ENCODE measurements around the gene TSC22D1.

Gene TSC22D1

DNA sequence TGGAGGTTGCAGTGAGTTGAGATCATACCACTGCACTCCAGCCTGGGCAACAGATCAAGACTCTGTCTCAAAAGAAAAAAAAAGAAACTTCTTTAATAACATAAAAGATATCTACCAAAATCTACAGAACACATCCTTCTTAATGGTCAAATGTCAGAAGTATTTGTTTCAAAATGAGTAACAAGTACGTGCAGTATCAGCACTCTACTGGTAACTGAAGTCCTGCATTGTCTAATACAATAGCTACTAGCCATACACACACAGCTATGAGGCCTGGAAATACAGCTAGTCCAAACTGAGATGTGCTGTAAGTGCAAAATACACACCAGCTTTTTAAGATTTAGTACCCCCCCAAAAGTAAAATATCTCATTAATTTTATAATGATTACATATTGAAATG, 88.1 kb downstream of the TSC22D1 start:
- Histone ChIP-seq H2BK15ac (ENCODE audit: low read length) (no peak overlapping the region), H3K14ac (ENCODE audit: low read length) (no peak overlapping the region), H3K27ac (replicated peaks; ENCODE audit: low read length) (no peak overlapping the region), H3K4me3 (ENCODE audit: low read length in 2 of 2) (no peak overlapping the region), H3K79me1 (ENCODE audit: low read depth, low read length) (no peaks in the 10 kb centered on the region), H3K4me1 (ENCODE audit: control insufficient read depth in 2 of 2, insufficient read depth in 1 of 2, low read depth in 1 of 2, low read length in 2 of 2) (peaks cover under 1% of the 10 kb centered on the region in 2 donors), H3K9ac (ENCODE audit: low read depth, low read length, poor library complexity) (no peak overlapping the region), H4K8ac (ENCODE audit: low read depth, low read length) (no peak overlapping the region), H3K18ac (ENCODE audit: low read length) (no peak overlapping the region), H3K23ac (ENCODE audit: low read depth, low read length, poor library complexity) (no peak overlapping the region), H2BK12ac (ENCODE audit: low read length) (no peak overlapping the region), H2BK5ac (ENCODE audit: low read length) (no peak overlapping the region), H3K27me3 (ENCODE audit: control insufficient read depth in 3 of 3, insufficient read depth in 3 of 3, low read depth in 1 of 3, low read length in 3 of 3) (no peaks in the 10 kb centered on the region), H2AFZ (ENCODE audit: low read length) (no peak overlapping the region), H2AK5ac (ENCODE audit: low read depth, low read length) (no peak overlapping the region), H3K9me3 (replicated peaks in 1 of 2; ENCODE audit: control insufficient read depth in 2 of 2, insufficient read depth in 1 of 2, low read depth in 1 of 2, low read length in 2 of 2) (no peaks in the 10 kb centered on the region), H4K91ac (ENCODE audit: low read depth, low read length, poor library complexity) (no peak overlapping the region), H3K4ac (ENCODE audit: low read length) (no peak overlapping the region), H2BK120ac (ENCODE audit: low read depth, low read length) (no peak overlapping the region), H3K4me2 (ENCODE audit: insufficient read depth, low read length, poor library complexity, severe bottlenecking) (no peak overlapping the region), H3K36me3 (replicated peaks in 1 of 2; ENCODE audit: control insufficient read depth in 2 of 2, insufficient read depth in 2 of 2, low read length in 2 of 2) (no peaks in the 10 kb centered on the region)
- no peak for DNase-seq (ENCODE audit: low spot score)
- no CpG with 5 or more reads among the region's 1 CpG for WGBS, 2 donors (ENCODE audit: extremely low coverage in 2 of 2, insufficient read length in 2 of 2, insufficient replicate concordance in 1 of 2)

DNA sequence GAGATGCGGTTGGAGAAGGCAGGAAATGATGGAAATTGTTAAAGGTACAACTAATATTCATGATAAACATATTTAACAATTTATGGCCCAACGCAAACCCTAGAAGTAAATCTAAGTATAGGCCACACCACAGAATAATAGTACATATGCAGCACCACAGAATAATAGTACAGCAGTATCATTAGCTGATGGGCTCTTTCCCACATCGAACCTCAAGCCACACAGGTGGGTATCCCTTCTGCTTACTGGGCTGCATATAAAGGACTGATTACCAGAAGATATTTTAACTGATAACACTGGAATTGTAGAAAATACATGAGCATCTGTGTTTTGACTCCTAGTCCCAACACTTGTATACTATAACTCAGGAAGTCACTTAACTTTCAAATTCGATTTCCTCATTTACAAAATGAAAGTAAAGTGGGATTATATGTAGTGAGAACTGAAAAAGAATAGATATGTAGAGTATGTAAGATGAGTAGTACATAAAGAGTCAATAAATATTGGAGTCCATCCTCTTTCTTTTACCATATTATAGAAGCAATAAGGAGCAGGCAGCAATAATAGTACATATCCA, 91.5 kb downstream of the TSC22D1 start:
- Histone ChIP-seq H3K79me1 (ENCODE audit: low read depth, low read length) (no peaks in the 10 kb centered on the region), H3K4ac (ENCODE audit: low read length) (no peak overlapping the region), H3K27me3 (ENCODE audit: control insufficient read depth in 3 of 3, insufficient read depth in 3 of 3, low read depth in 1 of 3, low read length in 3 of 3) (no peaks in the 10 kb centered on the region), H2BK15ac (ENCODE audit: low read length) (no peak overlapping the region), H3K23ac (ENCODE audit: low read depth, low read length, poor library complexity) (no peak overlapping the region), H3K4me2 (ENCODE audit: insufficient read depth, low read length, poor library complexity, severe bottlenecking) (no peak overlapping the region), H2BK12ac (ENCODE audit: low read length) (no peak overlapping the region), H2AFZ (ENCODE audit: low read length) (no peak overlapping the region), H3K27ac (replicated peaks; ENCODE audit: low read length) (no peak overlapping the region), H3K9ac (ENCODE audit: low read depth, low read length, poor library complexity) (no peak overlapping the region), H2BK5ac (ENCODE audit: low read length) (no peak overlapping the region), H3K4me1 (ENCODE audit: control insufficient read depth in 2 of 2, insufficient read depth in 1 of 2, low read depth in 1 of 2, low read length in 2 of 2) (no peaks in the 10 kb centered on the region), H3K18ac (ENCODE audit: low read length) (no peak overlapping the region), H3K4me3 (ENCODE audit: low read length in 2 of 2) (no peak overlapping the region), H3K14ac (ENCODE audit: low read length) (no peak overlapping the region), H2AK5ac (ENCODE audit: low read depth, low read length) (no peak overlapping the region), H3K9me3 (replicated peaks in 1 of 2; ENCODE audit: control insufficient read depth in 2 of 2, insufficient read depth in 1 of 2, low read depth in 1 of 2, low read length in 2 of 2) (no peaks in the 10 kb centered on the region), H3K36me3 (replicated peaks in 1 of 2; ENCODE audit: control insufficient read depth in 2 of 2, insufficient read depth in 2 of 2, low read length in 2 of 2) (no peaks in the 10 kb centered on the region), H2BK120ac (ENCODE audit: low read depth, low read length) (no peak overlapping the region), H4K91ac (ENCODE audit: low read depth, low read length, poor library complexity) (no peak overlapping the region), H4K8ac (ENCODE audit: low read depth, low read length) (no peak overlapping the region)
- no peak for DNase-seq (ENCODE audit: low spot score)
- no CpG with 5 or more reads among the region's 4 CpGs for WGBS, 2 donors (ENCODE audit: extremely low coverage in 2 of 2, insufficient read length in 2 of 2, insufficient replicate concordance in 1 of 2)

DNA sequence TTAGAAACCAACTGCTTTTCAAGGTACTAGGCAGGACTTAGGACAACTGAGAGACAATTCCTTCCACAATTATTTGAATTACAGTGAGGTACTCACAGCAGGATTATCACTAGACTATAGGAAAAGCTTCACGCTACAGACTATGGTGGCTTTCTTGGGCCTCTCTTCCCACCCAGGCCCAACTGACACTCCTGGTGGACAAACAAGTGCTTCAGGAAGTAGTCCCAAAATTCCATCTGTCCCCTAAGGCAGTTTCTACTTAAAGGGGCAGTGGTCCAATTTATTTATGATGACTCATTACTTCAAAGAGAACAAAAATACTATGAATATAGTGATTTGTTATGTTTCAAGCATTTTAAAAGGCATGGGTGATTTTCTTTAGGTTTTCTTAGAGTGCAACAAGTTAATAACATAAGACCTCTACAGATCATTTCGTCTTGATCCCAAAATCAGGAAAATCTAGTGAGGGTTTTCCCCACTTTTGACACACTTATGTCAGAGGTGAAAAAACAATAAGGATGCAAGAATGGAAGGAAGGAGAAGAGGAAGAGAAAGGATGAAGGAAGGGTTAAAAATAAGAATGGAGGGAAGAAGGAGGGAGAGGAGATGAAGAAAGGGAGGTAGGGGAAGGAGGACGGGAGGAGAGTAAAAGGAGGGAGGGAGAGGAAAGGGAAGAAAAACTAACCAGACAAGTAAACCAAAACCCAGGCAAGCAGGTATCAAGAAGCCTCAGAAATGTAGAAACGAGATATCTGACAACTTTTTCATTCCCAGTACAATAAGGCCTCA, 101.8 kb downstream of the TSC22D1 start:
- H3K9ac ChIP-seq (ENCODE audit: low read depth, low read length, poor library complexity), result no peak overlapping the region

DNA sequence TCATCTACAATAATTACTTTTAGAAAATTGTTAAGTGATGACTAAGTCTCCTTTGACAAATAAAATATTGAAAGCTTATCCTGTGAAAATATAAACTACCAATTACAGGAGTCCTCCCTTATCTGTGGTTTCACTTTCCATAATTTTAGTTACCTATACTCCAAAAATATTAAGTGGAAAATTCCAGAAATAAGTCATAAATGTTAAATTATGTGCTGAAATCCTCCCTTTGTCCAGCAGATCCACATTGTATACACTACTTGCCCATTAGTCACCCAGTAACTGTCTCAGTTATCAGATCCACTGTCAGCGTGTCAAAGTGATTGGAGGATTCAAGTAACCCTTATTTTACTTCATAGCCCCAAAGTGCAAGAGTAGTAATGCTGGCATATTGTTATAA, 104.4 kb downstream of the TSC22D1 start:
- Histone ChIP-seq H4K91ac (ENCODE audit: low read depth, low read length, poor library complexity) (no peak overlapping the region), H2AK5ac (ENCODE audit: low read depth, low read length) (no peak overlapping the region), H2BK120ac (ENCODE audit: low read depth, low read length) (no peak overlapping the region), H2AFZ (ENCODE audit: low read length) (no peak overlapping the region), H4K8ac (ENCODE audit: low read depth, low read length) (no peak overlapping the region), H3K36me3 (replicated peaks in 1 of 2; ENCODE audit: control insufficient read depth in 2 of 2, insufficient read depth in 2 of 2, low read length in 2 of 2) (no peaks in the 10 kb centered on the region), H3K79me1 (ENCODE audit: low read depth, low read length) (no peaks in the 10 kb centered on the region), H3K4me1 (ENCODE audit: control insufficient read depth in 2 of 2, insufficient read depth in 1 of 2, low read depth in 1 of 2, low read length in 2 of 2) (no peaks in the 10 kb centered on the region), H3K18ac (ENCODE audit: low read length) (no peak overlapping the region), H3K27ac (replicated peaks; ENCODE audit: low read length) (no peak overlapping the region), H3K9me3 (replicated peaks in 1 of 2; ENCODE audit: control insufficient read depth in 2 of 2, insufficient read depth in 1 of 2, low read depth in 1 of 2, low read length in 2 of 2) (no peaks in the 10 kb centered on the region), H3K23ac (ENCODE audit: low read depth, low read length, poor library complexity) (no peak overlapping the region), H3K9ac (ENCODE audit: low read depth, low read length, poor library complexity) (no peak overlapping the region), H3K27me3 (ENCODE audit: control insufficient read depth in 3 of 3, insufficient read depth in 3 of 3, low read depth in 1 of 3, low read length in 3 of 3) (no peaks in the 10 kb centered on the region), H3K14ac (ENCODE audit: low read length) (no peak overlapping the region), H3K4me3 (ENCODE audit: low read length in 2 of 2) (no peak overlapping the region), H3K4ac (ENCODE audit: low read length) (no peak overlapping the region), H2BK15ac (ENCODE audit: low read length) (no peak overlapping the region), H2BK5ac (ENCODE audit: low read length) (no peak overlapping the region), H2BK12ac (ENCODE audit: low read length) (no peak overlapping the region), H3K4me2 (ENCODE audit: insufficient read depth, low read length, poor library complexity, severe bottlenecking) (no peak overlapping the region)
- WGBS, 2 donors (ENCODE audit: extremely low coverage in 2 of 2, insufficient read length in 2 of 2, insufficient replicate concordance in 1 of 2), result no CpG with 5 or more reads among the region's 1 CpG
- DNase-seq (ENCODE audit: low spot score), result no peak

More for the DNA sequence above, 101.8 kb downstream of the TSC22D1 start:
- 100% methylated on average over 1 of the region's 4 CpGs; no CpG with 5 or more reads in 1 of the 2 donors for WGBS, 2 donors (ENCODE audit: extremely low coverage in 2 of 2, insufficient read length in 2 of 2, insufficient replicate concordance in 1 of 2)
- Histone ChIP-seq H3K14ac (ENCODE audit: low read length) (no peak overlapping the region), H3K27me3 (ENCODE audit: control insufficient read depth in 3 of 3, insufficient read depth in 3 of 3, low read depth in 1 of 3, low read length in 3 of 3) (no peaks in the 10 kb centered on the region), H3K27ac (replicated peaks; ENCODE audit: low read length) (no peak overlapping the region), H2BK5ac (ENCODE audit: low read length) (no peak overlapping the region), H3K4me3 (ENCODE audit: low read length in 2 of 2) (no peak overlapping the region), H3K4ac (ENCODE audit: low read length) (no peak overlapping the region), H2AFZ (ENCODE audit: low read length) (no peak overlapping the region), H3K4me2 (ENCODE audit: insufficient read depth, low read length, poor library complexity, severe bottlenecking) (no peak overlapping the region), H2BK12ac (ENCODE audit: low read length) (no peak overlapping the region), H3K9me3 (replicated peaks in 1 of 2; ENCODE audit: control insufficient read depth in 2 of 2, insufficient read depth in 1 of 2, low read depth in 1 of 2, low read length in 2 of 2) (no peaks in the 10 kb centered on the region), H3K36me3 (replicated peaks in 1 of 2; ENCODE audit: control insufficient read depth in 2 of 2, insufficient read depth in 2 of 2, low read length in 2 of 2) (no peaks in the 10 kb centered on the region), H2BK15ac (ENCODE audit: low read length) (no peak overlapping the region), H4K91ac (ENCODE audit: low read depth, low read length, poor library complexity) (no peak overlapping the region), H3K4me1 (ENCODE audit: control insufficient read depth in 2 of 2, insufficient read depth in 1 of 2, low read depth in 1 of 2, low read length in 2 of 2) (no peaks in the 10 kb centered on the region), H3K79me1 (ENCODE audit: low read depth, low read length) (no peaks in the 10 kb centered on the region), H3K18ac (ENCODE audit: low read length) (no peak overlapping the region), H3K23ac (ENCODE audit: low read depth, low read length, poor library complexity) (no peak overlapping the region), H2BK120ac (ENCODE audit: low read depth, low read length) (no peak overlapping the region), H2AK5ac (ENCODE audit: low read depth, low read length) (no peak overlapping the region), H4K8ac (ENCODE audit: low read depth, low read length) (no peak overlapping the region)
- DNase-seq (ENCODE audit: low spot score), result no peak

Data from neuronal stem cell (in vitro differentiated cells).